ENCODE data around the gene DDX10. TPM values are rescaled to one million over a fixed set of nuclear protein-coding genes. Genes with fewer than 3 reads are reported as not detected.

The DDX10 gene
- total RNA-seq, 2 experiments from 2014 or later: 15.0 to 15.4 TPM

- no peak overlapping the region for H3K27ac Mint-ChIP-seq
- TF ChIP-seq, protein P1, sequence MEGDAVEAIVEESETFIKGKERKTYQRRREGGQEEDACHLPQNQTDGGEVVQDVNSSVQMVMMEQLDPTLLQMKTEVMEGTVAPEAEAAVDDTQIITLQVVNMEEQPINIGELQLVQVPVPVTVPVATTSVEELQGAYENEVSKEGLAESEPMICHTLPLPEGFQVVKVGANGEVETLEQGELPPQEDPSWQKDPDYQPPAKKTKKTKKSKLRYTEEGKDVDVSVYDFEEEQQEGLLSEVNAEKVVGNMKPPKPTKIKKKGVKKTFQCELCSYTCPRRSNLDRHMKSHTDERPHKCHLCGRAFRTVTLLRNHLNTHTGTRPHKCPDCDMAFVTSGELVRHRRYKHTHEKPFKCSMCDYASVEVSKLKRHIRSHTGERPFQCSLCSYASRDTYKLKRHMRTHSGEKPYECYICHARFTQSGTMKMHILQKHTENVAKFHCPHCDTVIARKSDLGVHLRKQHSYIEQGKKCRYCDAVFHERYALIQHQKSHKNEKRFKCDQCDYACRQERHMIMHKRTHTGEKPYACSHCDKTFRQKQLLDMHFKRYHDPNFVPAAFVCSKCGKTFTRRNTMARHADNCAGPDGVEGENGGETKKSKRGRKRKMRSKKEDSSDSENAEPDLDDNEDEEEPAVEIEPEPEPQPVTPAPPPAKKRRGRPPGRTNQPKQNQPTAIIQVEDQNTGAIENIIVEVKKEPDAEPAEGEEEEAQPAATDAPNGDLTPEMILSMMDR (IDR thresholded peaks at IDR 0.05): no peak
- Histone ChIP-seq H3K36me3 (ENCODE audit: insufficient read depth, low read length) (no peaks in the 10 kb centered on the region), H3K27ac (ENCODE audit: low read depth in 1 of 2, low read length in 2 of 2) (no peak overlapping the region), H3K4me1 (ENCODE audit: insufficient read depth, low read length) (no peaks in the 10 kb centered on the region), H3K9me3 (ENCODE audit: control insufficient read depth in 1 of 2, insufficient read depth in 1 of 2, low read length in 2 of 2) (no peaks in the 10 kb centered on the region), H3K4me3 (ENCODE audit: low read length) (no peak overlapping the region), H3K27me3 (ENCODE audit: control insufficient read depth in 1 of 2, insufficient read depth in 2 of 2, low read length in 2 of 2) (peaks cover 0 to 3% of the 10 kb centered on the region in 2 experiments)
- DNase-seq: no peak
- CTCF ChIA-PET: interaction anchor here (1.3 kb wide), 1 partner anchor 22 kb away, joined by 4 read pairs; no protein-coding TSS in a partner anchor
- no peak for ATAC-seq (ENCODE audit: poor library complexity)
- no peak overlapping the region for H3K4me3 Mint-ChIP-seq
- POLR2A ChIA-PET: no interaction called here
- no peaks in the 10 kb centered on the region for H3K36me3 Mint-ChIP-seq (ENCODE audit: low read depth)
- intact Hi-C loops (cut with DNase I, micrococcal nuclease): no loop called here
- H3K9me3 Mint-ChIP-seq: no peaks in the 10 kb centered on the region
- H3K27me3 Mint-ChIP-seq: peaks cover 15% of the 10 kb centered on the region
- no peaks in the 10 kb centered on the region for H3K4me1 Mint-ChIP-seq (ENCODE audit: low read depth)
Observed at GRCh38 chr11:108618529-108618928, 46.3 kb upstream of the DDX10 start.

- Mint-ChIP-seq H3K36me3 (ENCODE audit: low read depth) (no peaks in the 10 kb centered on the region), H3K27me3 (peaks cover 19% of the 10 kb centered on the region), H3K9me3 (peaks cover 3% of the 10 kb centered on the region), H3K4me1 (ENCODE audit: low read depth) (no peaks in the 10 kb centered on the region), H3K4me3 (no peak overlapping the region), H3K27ac (no peak overlapping the region)
- ChIA-PET POLR2A (no interaction called here), CTCF (interaction anchor here (0.6 kb wide), 1 partner anchor 9 kb away, joined by 3 read pairs; no protein-coding TSS in a partner anchor)
- TF ChIP-seq, protein P1 (IDR thresholded peaks at IDR 0.05): no peak
- ATAC-seq (ENCODE audit: poor library complexity): no peak
- DNase-seq: no peak
- peaks cover 0 to 3% of the 10 kb centered on the region in 2 experiments for H3K27me3 ChIP-seq (ENCODE audit: control insufficient read depth in 1 of 2, insufficient read depth in 2 of 2, low read length in 2 of 2)
- no peak overlapping the region for H3K27ac ChIP-seq (ENCODE audit: low read depth in 1 of 2, low read length in 2 of 2)
- no peaks in the 10 kb centered on the region for H3K36me3 ChIP-seq (ENCODE audit: insufficient read depth, low read length)
- H3K4me3 ChIP-seq (ENCODE audit: low read length): no peak overlapping the region
- intact Hi-C loops (cut with DNase I, micrococcal nuclease): no loop called here
- H3K4me1 ChIP-seq (ENCODE audit: insufficient read depth, low read length): no peaks in the 10 kb centered on the region
- H3K9me3 ChIP-seq (ENCODE audit: control insufficient read depth in 1 of 2, insufficient read depth in 1 of 2, low read length in 2 of 2): no peaks in the 10 kb centered on the region
Observed at GRCh38 chr11:108620958-108621772, 43.7 kb upstream of the DDX10 start.

DNA sequence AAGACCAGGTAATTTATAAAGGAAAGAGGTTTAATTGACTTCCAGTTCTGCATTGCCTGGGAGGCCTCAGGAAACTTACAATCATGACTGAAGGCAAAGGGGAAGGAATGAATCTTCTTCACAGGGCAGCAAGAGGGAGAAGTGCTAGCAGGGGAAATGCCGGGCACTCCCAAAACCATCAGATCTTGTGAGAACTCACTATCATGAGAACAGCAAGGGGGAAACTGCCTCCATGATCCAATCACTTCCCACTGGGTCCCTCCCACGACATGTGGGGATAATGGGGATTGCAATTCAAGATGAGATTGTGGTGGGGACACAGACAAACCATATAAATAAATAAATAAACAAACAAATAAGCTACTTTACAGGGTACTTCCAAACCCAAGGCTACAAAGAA, 42.5 kb upstream of the DDX10 start:
- no peaks in the 10 kb centered on the region for H3K36me3 ChIP-seq (ENCODE audit: insufficient read depth, low read length)
- no peaks in the 10 kb centered on the region for H3K27me3 ChIP-seq (ENCODE audit: control insufficient read depth in 1 of 2, insufficient read depth in 2 of 2, low read length in 2 of 2)
- TF ChIP-seq, protein P1 (IDR thresholded peaks at IDR 0.05): no peak
- no peaks in the 10 kb centered on the region for H3K4me1 ChIP-seq (ENCODE audit: insufficient read depth, low read length)
- DNase-seq: peak in 1 of 14 experiments; percentile 5
- Mint-ChIP-seq H3K27ac (no peak overlapping the region), H3K9me3 (peaks cover 3% of the 10 kb centered on the region), H3K27me3 (peaks cover 19% of the 10 kb centered on the region), H3K36me3 (ENCODE audit: low read depth) (no peaks in the 10 kb centered on the region), H3K4me3 (no peak overlapping the region), H3K4me1 (ENCODE audit: low read depth) (no peaks in the 10 kb centered on the region)
- H3K27ac ChIP-seq (ENCODE audit: low read depth in 1 of 2, low read length in 2 of 2): no peak overlapping the region
- no peak for ATAC-seq (ENCODE audit: poor library complexity)
- no peaks in the 10 kb centered on the region for H3K9me3 ChIP-seq (ENCODE audit: control insufficient read depth in 1 of 2, insufficient read depth in 1 of 2, low read length in 2 of 2)
- ChIA-PET POLR2A (no interaction called here), CTCF (no interaction called here)
- intact Hi-C loops (cut with DNase I, micrococcal nuclease): no loop called here
- H3K4me3 ChIP-seq (ENCODE audit: low read length): no peak overlapping the region

Data from CD4-positive, alpha-beta T cell (primary cell).